Upper lobe of left lung (tissue), 4 donors: ENCODE measurements around the gene DDX3X.

ENCODE experiments used
- POLR2A ChIP-seq, 4 donors: fragments of 450-650 bp; IDR thresholded peaks; one replicate each; pipeline ENCODE4 v1.5.1; 2016 to 2017; ENCODE audit warnings: antibody characterized with exemption in 4 of 4, mild to moderate bottlenecking in 2 of 4
- TF ChIP-seq, protein P1 (sequence below), 6 experiments: fragments of 450-650 bp in 4 of 6; fragments of 200-600 bp in 2 of 6; sonication (generic) in 2 of 6; IDR thresholded peaks; one replicate each; pipeline ENCODE4 v1.5.1; 2016 to 2019; ENCODE audit warnings: antibody characterized with exemption in 6 of 6

DNA sequence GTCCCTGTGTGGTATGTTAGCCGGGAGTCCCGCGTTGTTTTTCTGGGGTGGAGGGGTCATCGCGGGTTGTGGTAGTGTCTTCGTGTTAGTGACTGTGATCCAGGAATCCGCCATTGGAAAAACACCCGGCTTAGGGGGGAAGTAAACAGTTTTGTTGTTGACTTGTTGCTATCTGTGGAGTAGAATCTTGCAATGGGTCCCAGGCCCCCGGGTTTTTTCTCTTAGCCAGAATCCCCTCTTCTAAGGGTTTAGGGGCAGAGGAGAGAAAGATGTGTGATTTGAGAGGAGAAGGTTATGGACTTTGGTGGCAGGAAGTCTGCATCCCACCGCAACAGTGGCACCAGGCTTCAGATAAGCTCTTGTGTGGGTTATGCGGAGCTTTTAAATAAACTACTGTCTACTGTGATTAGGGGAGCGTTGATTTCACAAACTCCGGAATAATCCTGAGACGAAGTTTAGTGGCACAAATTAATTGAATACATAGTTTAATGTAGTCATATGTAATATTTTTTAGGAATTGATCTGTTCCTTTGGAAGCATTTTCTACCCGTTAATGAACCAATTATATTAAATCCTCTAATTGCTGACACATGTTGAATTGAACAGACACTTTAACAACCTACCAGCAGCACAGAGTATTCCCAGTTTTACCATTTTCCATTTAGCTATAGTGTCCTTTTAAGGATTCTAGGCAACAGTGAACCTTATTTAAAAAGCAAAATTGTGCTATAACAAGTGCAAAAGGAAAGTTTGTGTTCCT, 1.4 kb downstream of the DDX3X start:
- no peak for TF ChIP-seq POLR2A (IDR thresholded peaks at IDR 0.05)
- TF ChIP-seq, protein P1, sequence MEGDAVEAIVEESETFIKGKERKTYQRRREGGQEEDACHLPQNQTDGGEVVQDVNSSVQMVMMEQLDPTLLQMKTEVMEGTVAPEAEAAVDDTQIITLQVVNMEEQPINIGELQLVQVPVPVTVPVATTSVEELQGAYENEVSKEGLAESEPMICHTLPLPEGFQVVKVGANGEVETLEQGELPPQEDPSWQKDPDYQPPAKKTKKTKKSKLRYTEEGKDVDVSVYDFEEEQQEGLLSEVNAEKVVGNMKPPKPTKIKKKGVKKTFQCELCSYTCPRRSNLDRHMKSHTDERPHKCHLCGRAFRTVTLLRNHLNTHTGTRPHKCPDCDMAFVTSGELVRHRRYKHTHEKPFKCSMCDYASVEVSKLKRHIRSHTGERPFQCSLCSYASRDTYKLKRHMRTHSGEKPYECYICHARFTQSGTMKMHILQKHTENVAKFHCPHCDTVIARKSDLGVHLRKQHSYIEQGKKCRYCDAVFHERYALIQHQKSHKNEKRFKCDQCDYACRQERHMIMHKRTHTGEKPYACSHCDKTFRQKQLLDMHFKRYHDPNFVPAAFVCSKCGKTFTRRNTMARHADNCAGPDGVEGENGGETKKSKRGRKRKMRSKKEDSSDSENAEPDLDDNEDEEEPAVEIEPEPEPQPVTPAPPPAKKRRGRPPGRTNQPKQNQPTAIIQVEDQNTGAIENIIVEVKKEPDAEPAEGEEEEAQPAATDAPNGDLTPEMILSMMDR (IDR thresholded peaks at IDR 0.05), result no peak
